Lower leg skin (tissue), 3 donors: ENCODE results near the gene PRPF4.
"Not testable (repeated sequence)": the region's sequence is repeated elsewhere in the genome, so short reads cannot be mapped to it uniquely, and the experiment has no call there.

ENCODE experiments used
- POLR2A ChIP-seq, 2 donors: fragments of 450-650 bp; IDR thresholded peaks; one replicate each; pipeline ENCODE4 v1.6.1; 2016 to 2017; ENCODE audit warnings: antibody characterized with exemption in 2 of 2, mild to moderate bottlenecking in 1 of 2, moderate library complexity in 1 of 2
- TF ChIP-seq, protein P1 (sequence below), 3 donors: fragments of 450-650 bp; IDR thresholded peaks; one replicate each; pipeline ENCODE4 v1.5.1; 2016; ENCODE audit warnings: antibody characterized with exemption in 3 of 3, mild to moderate bottlenecking in 3 of 3, moderate library complexity in 2 of 3

DNA sequence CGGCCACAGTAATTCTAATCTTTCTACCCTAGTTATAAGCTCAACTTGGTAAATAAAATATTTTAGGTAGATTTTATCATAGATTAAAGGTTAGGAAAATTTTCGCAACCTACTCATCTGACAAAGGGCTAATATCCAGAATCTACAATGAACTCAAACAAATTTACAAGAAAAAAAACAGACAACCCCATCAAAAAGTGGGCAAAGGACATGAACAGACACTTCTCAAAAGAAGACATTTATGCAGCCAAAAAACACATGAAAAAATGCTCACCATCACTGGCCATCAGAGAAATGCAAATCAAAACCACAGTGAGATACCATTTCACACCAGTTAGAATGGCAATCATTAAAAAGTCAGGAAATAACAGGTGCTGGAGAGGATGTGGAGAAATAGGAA lies 25.8 kb upstream of the PRPF4 start:
- TF ChIP-seq, protein P1, sequence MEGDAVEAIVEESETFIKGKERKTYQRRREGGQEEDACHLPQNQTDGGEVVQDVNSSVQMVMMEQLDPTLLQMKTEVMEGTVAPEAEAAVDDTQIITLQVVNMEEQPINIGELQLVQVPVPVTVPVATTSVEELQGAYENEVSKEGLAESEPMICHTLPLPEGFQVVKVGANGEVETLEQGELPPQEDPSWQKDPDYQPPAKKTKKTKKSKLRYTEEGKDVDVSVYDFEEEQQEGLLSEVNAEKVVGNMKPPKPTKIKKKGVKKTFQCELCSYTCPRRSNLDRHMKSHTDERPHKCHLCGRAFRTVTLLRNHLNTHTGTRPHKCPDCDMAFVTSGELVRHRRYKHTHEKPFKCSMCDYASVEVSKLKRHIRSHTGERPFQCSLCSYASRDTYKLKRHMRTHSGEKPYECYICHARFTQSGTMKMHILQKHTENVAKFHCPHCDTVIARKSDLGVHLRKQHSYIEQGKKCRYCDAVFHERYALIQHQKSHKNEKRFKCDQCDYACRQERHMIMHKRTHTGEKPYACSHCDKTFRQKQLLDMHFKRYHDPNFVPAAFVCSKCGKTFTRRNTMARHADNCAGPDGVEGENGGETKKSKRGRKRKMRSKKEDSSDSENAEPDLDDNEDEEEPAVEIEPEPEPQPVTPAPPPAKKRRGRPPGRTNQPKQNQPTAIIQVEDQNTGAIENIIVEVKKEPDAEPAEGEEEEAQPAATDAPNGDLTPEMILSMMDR (IDR thresholded peaks at IDR 0.05), result not testable (repeated sequence)
- TF ChIP-seq POLR2A (IDR thresholded peaks at IDR 0.05), result not testable (repeated sequence)
